ENCODE results near the gene ADCYAP1. TPM values are rescaled to one million over a fixed set of nuclear protein-coding genes. Genes with fewer than 3 reads are reported as not detected.

Gene ADCYAP1
- total RNA-seq, 1 experiment from 2014 or later, result not detected

- peak; percentile 34 for DNase-seq (ENCODE audit: low spot score)
Measured at GRCh38 chr18:959854-960253, 55.2 kb downstream of the ADCYAP1 start.

Other genes with a start within 250 kb of the ADCYAP1 start
- gene TYMS, start 247.2 kb upstream of the ADCYAP1 start, total RNA-seq (2014; rRNA removed; shearing (Covaris generic)), result 47.8 and 53.7 TPM in 2 replicates
- gene ENOSF1, start 192.2 kb upstream of the ADCYAP1 start, total RNA-seq (2014; rRNA removed; shearing (Covaris generic)), result 5.6 and 9.7 TPM in 2 replicates
- 148 and 171 TPM in 2 replicates for gene YES1, start 92.6 kb upstream of the ADCYAP1 start, total RNA-seq (2014; rRNA removed; shearing (Covaris generic))